Adipocyte (in vitro differentiated cells): ENCODE results near the gene COMMD7.

Experiments used
- DNase-seq: peaks from one replicate; pipeline ENCODE4 v3.0.0-alpha.2; 2015; ENCODE audit warnings: low read depth
- H3K27me3 ChIP-seq: replicated peaks from 2 replicates; pipeline ENCODE4 v1.7.0; 2013; ENCODE audit warnings: mild to moderate bottlenecking, low read length, moderate library complexity; ENCODE audit not compliant: control insufficient read depth, insufficient read depth
- H3K36me3 ChIP-seq: 2 replicates; pipeline ENCODE4 v1.7.0; 2013; ENCODE audit warnings: low read length, mild to moderate bottlenecking, moderate library complexity; ENCODE audit not compliant: control insufficient read depth, insufficient read depth, severe bottlenecking
- H3K4me1 ChIP-seq: 2 replicates; pipeline ENCODE4 v1.7.0; 2013; ENCODE audit warnings: mild to moderate bottlenecking, low read length, moderate library complexity; ENCODE audit not compliant: control insufficient read depth, insufficient read depth
- H3K4me3 ChIP-seq: 2 replicates; pipeline ENCODE4 v1.7.0; 2013; ENCODE audit warnings: mild to moderate bottlenecking, low read length, moderate library complexity
- H3K9ac ChIP-seq: 2 replicates; pipeline ENCODE4 v1.7.0; 2013; ENCODE audit warnings: mild to moderate bottlenecking, low read length, moderate library complexity
- H3K9me3 ChIP-seq: 2 replicates; pipeline ENCODE4 v1.7.0; 2013; ENCODE audit warnings: mild to moderate bottlenecking, low read length, moderate library complexity; ENCODE audit not compliant: control insufficient read depth

COMMD7 gene

DNA sequence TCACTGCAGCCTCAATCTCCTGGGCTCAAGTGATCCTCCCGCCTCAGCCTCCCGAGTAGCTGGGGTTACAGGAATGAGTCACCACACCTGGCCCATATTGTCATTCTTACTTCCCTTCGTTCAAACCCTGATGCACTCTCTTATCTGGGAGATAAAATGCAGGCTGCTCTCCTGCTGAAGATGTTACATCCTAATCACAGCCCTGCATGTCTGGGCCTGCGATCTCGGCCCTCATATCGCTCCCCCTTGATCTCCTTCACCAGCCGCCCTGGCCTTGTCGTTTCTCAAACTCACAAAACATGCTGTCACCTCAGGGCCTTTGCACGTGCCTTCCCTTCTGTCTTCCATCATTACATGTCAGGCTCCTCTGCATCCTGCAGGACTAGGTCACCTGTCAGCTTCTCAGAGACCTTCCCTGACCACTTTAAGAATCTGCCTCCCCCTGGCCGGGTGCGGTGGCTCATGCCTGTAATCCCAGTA lies 60.7 kb downstream of the COMMD7 start:
- no peaks in the 10 kb centered on the region for H3K36me3 ChIP-seq
- no peak for DNase-seq
- H3K9me3 ChIP-seq, result no peaks in the 10 kb centered on the region
- H3K27me3 ChIP-seq, result no peaks in the 10 kb centered on the region
- no peak overlapping the region for H3K9ac ChIP-seq
- H3K4me1 ChIP-seq, result peaks cover 30% of the 10 kb centered on the region
- H3K4me3 ChIP-seq, result no peak overlapping the region

DNA sequence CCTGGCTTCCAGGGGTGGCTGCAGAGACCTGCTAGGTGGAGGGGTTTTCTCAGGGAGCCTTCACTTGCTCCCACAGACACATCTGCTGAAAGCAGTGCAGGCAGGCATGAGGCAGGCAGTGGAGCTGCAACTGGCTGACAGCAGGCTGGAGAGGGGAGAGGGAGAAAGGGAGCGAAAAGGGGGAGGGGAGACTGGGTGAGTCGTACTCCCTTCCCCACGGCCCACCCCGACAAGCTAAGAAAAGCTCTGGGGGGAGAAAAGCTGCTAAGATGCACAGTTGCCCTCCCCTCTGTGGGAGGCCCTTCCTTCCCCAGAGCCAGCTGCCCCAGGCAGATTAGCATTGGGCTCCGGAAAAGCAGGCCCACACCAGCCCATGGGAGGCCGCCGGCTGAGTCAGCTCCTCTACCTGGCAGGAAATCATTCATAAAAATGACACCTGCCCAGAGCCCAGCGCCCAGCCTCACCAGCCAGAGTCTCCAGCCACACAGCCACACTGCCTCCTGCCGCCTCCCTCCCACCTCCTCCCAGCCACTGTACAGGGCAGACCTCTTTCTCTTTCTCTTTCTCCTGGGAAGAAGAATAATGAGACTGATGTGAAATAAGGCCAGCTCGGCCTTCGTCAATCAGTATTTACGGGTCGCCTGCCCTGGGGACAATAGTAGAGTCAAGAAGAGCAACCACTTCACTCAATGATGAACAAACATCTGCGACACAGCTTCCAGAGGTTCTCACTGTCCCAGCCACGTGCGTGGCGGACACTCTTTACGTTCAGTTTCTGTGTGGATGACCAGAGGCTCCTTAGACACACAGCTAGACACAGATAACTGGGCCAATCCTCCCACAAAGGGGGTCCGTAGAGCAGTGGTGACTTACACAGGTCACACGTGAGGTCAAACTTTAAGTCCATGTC lies 61.8 kb downstream of the COMMD7 start:
- DNase-seq, result no peak

DNA sequence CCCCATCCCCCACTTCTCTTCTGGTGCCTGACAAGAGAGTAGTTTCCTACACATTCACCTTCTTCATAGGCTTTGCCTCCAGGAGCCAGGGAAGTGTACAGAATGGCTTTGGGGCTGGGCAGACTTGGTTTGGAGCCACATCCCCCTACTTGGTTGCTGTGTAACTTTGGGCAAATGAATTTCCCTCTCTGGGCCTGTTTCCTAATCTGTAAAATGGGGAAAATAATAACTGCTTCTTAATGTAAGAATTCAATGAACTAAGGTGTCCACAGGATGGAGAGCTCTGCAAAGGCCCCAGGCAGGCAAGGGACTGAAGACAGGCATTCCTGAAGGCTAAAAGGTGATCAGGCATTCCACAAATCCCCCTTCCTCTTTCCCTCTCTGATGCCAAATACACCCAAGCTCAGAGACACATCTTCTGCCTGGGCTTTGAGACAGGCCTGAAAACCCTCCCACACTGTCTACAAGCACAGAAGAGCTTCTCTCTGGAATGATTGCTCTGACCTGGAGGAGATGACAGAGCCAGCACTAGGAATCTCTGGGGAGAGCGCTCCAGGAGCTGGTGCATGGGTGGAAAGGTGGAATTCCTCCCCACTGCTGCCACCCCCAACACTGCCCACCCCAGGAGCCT lies 62.6 kb downstream of the COMMD7 start:
- Histone ChIP-seq H3K4me1 (peaks cover 25% of the 10 kb centered on the region), H3K9ac (no peak overlapping the region), H3K36me3 (no peaks in the 10 kb centered on the region), H3K27me3 (no peaks in the 10 kb centered on the region), H3K9me3 (no peaks in the 10 kb centered on the region), H3K4me3 (no peak overlapping the region)
- DNase-seq, result no peak

More for the DNA sequence above, 61.8 kb downstream of the COMMD7 start:
- no peaks in the 10 kb centered on the region for H3K27me3 ChIP-seq
- no peaks in the 10 kb centered on the region for H3K9me3 ChIP-seq
- no peak overlapping the region for H3K9ac ChIP-seq
- no peaks in the 10 kb centered on the region for H3K36me3 ChIP-seq
- peaks cover 30% of the 10 kb centered on the region for H3K4me1 ChIP-seq
- H3K4me3 ChIP-seq, result no peak overlapping the region

DNA sequence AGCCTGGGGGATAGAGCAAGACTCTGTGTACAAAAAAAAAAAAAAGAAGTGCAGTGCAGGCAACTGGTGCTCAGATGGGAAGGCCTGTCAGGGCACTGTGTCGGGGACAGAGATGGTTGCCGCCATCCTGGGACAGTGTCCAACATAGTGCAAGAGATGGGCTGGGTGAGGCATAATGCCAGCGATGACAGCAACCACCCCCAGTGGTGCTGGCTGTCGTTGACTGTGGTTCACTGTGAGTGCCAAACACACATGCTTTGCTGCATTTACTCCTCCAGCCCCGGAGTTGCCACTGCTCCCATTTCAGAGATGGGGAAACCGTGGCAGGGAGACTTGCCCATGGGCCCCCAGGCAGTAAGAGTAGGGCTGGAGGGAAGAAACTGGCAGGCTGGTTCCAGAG lies 64.3 kb downstream of the COMMD7 start:
- Histone ChIP-seq H3K4me1 (peaks cover 15% of the 10 kb centered on the region), H3K4me3 (no peak overlapping the region), H3K9me3 (no peaks in the 10 kb centered on the region), H3K27me3 (no peaks in the 10 kb centered on the region), H3K9ac (no peak overlapping the region), H3K36me3 (no peaks in the 10 kb centered on the region)
- DNase-seq, result no peak

DNA sequence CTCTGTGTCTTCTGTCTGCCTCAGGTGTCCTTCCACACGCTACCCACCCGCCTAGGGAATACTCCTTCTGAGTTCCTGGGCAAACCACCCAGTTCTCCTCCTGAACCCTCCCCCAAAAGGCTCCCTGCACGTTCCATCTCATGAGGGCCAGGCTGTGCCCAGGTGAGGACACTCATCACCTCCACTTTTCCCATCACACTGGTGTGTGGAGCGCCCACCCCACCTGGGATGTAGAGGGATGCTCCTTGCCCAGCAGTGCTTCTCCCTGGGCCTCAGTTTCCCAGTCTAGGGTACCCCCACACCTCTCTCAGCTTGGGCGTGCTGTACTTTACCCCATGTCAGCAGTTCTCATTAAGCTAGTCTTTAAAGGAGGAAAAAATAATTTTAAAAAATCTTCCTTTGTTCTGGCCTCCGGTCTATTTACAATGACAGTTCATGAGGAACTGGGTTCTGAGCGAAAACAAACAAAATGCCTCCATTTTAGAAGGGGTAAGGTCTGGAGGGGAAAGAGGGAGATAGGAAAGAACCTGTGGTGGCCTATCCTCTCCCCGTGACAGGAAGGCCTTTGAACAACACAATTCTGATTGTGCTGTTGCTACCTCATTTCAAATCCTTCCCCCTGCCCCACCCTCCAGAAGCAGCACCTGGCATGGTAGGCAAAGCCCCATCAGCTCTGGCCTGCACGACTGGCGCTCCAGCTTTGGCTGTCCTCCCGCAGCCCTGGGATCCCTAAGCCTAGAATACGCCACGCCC lies 67.9 kb downstream of the COMMD7 start:
- no peak overlapping the region for H3K4me3 ChIP-seq
- H3K9me3 ChIP-seq, result no peaks in the 10 kb centered on the region
- no peak for DNase-seq
- H3K9ac ChIP-seq, result no peak overlapping the region
- H3K4me1 ChIP-seq, result peaks cover 14% of the 10 kb centered on the region
- peaks cover 5% of the 10 kb centered on the region for H3K27me3 ChIP-seq
- no peaks in the 10 kb centered on the region for H3K36me3 ChIP-seq

DNA sequence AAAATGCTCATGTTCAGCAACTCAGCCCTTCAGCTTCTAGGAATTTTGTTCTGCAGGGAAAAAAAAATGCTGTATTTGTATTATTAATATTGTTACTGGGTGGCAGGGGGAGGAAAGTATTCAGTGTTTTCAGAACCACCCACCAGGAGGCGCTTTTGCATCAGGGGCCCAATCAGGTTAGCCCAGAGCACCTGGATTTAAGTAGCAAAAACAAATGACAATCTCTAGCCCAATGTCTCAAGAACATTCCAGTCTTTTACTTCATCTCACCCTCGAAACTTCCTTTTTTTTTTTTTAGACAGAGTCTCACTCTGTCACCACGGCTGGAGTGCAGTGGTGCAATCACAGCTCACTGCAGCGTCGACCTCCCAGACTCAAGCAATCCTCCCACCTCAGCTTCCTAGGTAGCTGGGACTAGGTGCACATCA lies 68.9 kb downstream of the COMMD7 start:
- H3K27me3 ChIP-seq, result peaks cover 5% of the 10 kb centered on the region
- no peak overlapping the region for H3K4me3 ChIP-seq
- peak; percentile 53 for DNase-seq

DNA sequence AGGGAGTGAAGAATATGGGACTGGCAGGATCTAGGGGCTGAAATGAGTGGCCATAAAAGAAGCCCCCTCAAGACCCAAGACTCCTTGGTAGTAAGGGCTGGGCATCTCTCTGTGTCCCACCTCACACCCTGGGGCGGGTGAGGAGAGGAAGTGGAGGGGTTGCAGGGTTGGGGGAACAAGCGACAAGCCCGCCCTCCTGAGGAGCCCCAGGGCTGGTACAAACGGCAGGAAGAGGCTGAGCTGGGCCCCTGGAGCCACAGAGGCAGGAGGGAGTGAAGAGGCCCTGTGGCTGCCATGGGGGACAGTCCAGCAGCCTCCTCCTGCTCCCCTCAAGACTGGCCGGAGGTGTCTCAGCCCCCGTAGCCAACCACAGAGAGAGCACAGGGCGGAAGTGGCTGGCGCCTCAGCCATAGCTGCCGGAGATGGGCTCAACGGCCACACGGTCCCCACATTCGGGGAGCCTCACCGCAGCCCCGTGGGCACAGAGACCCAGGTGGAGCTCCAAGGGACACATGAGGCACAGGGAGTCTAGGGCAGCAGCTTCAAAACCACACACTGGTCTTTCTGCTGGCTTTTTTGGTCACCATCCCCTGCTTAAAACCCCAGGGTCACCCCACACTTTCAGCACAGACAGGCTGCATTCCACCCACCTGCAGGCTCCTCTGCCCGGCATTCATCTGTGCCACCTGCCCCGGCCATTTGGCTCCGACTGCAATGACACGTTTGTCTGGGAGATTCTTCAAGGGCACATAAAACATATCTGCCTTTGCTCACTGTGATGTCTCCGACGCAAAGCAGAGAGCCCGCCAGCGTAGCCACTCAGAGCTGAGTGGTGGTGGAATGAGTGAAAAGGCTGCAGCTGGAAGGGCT lies 70.0 kb downstream of the COMMD7 start:
- Histone ChIP-seq H3K9me3 (no peaks in the 10 kb centered on the region), H3K36me3 (no peaks in the 10 kb centered on the region), H3K4me1 (no peaks in the 10 kb centered on the region), H3K4me3 (no peak overlapping the region), H3K9ac (no peak overlapping the region), H3K27me3 (peaks cover 5% of the 10 kb centered on the region)
- no peak for DNase-seq

More for the DNA sequence above, 68.9 kb downstream of the COMMD7 start:
- no peaks in the 10 kb centered on the region for H3K36me3 ChIP-seq
- H3K4me1 ChIP-seq, result peaks cover 5% of the 10 kb centered on the region
- H3K9me3 ChIP-seq, result no peaks in the 10 kb centered on the region
- no peak overlapping the region for H3K9ac ChIP-seq

DNA sequence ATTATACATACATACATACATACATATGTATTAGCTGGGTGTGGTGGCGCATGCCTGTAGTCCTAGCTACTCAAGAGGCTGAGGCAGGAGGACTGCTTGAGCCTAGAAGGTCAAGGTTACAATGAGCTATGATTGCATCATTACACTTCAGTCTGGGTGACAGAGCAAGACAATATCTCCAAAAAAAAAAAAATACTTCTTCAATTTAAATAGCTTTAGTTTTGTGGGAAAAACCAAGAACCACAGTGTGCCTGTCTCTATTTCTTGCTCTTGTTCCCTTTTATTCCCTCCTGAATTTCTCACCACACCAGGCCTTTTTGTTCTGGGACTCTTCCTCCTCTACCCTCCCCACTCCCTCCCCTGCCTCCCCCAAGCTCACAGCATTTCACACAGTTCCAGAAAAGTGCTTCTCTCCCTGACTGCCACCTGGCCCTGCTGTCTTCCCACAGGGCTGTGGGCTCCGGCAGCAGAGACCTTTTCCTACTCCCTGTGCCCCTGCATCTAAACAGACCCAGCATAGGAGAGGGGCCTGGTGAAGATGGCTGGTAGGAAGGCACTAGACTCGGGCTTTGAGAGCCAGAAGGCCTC lies 70.8 kb downstream of the COMMD7 start:
- Histone ChIP-seq H3K27me3 (peaks cover 5% of the 10 kb centered on the region), H3K4me1 (no peaks in the 10 kb centered on the region), H3K4me3 (no peak overlapping the region), H3K9me3 (no peaks in the 10 kb centered on the region), H3K36me3 (no peaks in the 10 kb centered on the region), H3K9ac (no peak overlapping the region)
- DNase-seq, result no peak

DNA sequence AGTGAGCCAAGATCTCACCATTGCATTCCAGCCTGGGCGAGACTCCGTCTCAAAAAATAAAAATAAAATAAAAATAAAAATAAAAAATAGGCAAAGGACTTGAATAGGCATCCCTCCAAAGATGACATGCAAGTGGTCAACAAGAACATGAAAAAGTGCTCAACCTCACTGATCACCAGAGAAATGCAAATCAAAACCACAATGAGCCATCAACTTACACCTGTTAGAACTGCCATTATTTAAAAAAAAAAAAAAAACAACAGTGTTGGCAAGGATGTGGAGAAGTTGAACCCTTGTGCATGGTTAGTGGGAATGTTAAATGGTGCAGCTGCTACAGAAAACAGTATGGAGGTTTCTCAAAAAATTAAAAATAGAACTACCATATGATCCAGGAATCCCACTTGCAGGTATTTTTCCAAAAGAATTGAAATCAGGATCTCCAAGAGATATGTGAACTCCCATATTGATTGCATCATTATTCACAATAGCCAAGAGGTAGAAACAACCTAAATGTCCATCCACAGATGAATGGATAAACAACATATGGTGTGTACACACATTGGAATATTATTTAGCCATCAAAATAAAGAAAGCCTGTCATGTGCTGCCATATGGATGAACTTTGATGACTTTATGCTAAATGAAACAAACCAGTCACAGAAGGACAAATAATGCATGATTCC lies 72.4 kb downstream of the COMMD7 start:
- Histone ChIP-seq H3K27me3 (peaks cover 5% of the 10 kb centered on the region), H3K36me3 (no peaks in the 10 kb centered on the region), H3K9ac (no peak overlapping the region), H3K4me1 (no peaks in the 10 kb centered on the region), H3K9me3 (no peaks in the 10 kb centered on the region), H3K4me3 (no peak overlapping the region)
- no peak for DNase-seq

DNA sequence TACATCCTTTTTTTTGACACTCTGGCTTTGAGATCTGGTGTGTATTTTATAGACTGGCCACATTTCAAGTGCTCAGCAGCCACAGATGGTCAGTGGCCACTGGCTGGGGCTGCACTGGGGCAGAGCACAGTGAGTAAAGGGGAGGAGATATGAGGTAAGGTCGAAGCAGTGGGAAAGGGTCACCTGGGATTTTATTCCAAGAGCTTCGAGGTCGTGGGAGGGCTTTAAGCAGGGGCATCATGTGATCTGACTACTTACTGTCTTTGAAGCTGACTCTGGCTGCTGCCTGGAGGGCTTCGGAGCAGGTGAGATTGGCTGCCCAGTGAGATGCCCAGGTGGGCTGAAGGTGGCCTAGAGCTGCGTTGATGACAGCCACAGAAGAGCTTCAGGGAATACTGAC lies 76.2 kb downstream of the COMMD7 start:
- no peaks in the 10 kb centered on the region for H3K36me3 ChIP-seq
- no peaks in the 10 kb centered on the region for H3K27me3 ChIP-seq
- H3K4me1 ChIP-seq, result no peaks in the 10 kb centered on the region
- H3K9me3 ChIP-seq, result no peaks in the 10 kb centered on the region
- no peak overlapping the region for H3K9ac ChIP-seq
- no peak overlapping the region for H3K4me3 ChIP-seq
- no peak for DNase-seq
